Measurements from ENCODE around the gene UXS1.

UXS1 gene

DNA sequence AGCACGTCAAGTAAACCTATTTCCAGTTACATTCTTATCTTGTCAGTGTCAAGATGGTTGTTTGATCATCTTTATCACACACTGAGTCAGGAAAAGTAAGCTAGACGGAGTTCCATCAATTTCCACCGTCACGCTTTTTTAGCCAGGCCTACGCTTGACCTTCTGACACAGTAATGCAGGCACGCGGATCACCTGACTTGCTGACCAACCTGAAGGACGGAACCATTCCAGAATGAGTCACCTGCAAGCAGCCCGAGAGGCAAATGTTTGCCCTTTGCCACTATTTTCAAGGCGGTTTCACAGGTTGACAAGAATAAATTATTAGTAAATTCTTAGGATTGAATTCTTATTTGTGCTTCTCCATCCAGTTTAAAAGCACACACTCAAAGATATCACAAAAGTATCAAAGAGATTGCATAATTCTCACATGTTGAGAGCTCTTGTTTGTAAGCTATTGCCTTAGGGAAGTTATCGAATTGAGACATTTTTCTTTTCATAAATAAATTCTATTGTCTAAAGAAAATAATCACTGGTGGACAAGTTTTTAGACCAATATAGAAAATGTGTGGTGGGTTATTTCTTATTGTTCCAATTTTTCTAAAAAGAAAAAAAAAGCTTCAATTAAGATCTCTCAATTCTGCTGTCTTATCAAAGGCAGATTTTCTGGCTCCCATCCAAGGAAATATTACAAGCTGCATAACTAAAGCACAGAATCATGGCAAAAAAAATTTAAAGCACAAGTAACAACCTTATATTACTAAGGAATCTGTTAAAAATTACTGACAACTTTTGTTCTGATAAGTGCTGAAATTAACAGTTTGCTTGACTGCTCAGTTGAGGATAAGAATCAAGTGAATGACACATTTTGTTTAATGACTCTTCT, 31.9 kb downstream of the UXS1 start:
- no peak overlapping the region for H3K4me3 ChIP-seq (ENCODE audit: low read depth, low read length)
- no peak for DNase-seq (ENCODE audit: low read depth)
- TF ChIP-seq, protein P1, sequence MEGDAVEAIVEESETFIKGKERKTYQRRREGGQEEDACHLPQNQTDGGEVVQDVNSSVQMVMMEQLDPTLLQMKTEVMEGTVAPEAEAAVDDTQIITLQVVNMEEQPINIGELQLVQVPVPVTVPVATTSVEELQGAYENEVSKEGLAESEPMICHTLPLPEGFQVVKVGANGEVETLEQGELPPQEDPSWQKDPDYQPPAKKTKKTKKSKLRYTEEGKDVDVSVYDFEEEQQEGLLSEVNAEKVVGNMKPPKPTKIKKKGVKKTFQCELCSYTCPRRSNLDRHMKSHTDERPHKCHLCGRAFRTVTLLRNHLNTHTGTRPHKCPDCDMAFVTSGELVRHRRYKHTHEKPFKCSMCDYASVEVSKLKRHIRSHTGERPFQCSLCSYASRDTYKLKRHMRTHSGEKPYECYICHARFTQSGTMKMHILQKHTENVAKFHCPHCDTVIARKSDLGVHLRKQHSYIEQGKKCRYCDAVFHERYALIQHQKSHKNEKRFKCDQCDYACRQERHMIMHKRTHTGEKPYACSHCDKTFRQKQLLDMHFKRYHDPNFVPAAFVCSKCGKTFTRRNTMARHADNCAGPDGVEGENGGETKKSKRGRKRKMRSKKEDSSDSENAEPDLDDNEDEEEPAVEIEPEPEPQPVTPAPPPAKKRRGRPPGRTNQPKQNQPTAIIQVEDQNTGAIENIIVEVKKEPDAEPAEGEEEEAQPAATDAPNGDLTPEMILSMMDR (IDR thresholded peaks at IDR 0.05; ENCODE audit: low read depth, low read length, missing control alignments): no peak

DNA sequence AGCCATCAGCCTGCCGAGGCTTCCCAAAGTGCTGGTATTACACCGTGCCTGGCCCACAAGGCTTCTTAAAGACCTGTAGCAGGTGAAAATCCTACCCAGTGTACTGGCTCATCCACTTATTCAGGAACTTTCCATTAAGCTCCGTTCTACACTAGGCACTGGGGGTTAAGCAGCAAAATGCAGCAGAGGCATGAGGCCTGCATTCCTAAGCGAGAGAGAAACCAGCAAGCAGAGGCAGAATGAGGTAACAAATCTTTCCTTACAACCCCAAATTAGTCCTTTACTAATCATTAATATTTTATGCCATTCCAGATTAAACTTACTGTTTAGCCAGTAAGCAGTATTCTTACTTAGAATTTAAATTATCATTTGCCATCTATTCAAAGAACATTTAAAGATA, 32.8 kb downstream of the UXS1 start:
- TF ChIP-seq, protein P1 (IDR thresholded peaks at IDR 0.05; ENCODE audit: low read depth, low read length, missing control alignments): no peak
- H3K4me3 ChIP-seq (ENCODE audit: low read depth, low read length): no peak overlapping the region
- DNase-seq (ENCODE audit: low read depth): no peak

DNA sequence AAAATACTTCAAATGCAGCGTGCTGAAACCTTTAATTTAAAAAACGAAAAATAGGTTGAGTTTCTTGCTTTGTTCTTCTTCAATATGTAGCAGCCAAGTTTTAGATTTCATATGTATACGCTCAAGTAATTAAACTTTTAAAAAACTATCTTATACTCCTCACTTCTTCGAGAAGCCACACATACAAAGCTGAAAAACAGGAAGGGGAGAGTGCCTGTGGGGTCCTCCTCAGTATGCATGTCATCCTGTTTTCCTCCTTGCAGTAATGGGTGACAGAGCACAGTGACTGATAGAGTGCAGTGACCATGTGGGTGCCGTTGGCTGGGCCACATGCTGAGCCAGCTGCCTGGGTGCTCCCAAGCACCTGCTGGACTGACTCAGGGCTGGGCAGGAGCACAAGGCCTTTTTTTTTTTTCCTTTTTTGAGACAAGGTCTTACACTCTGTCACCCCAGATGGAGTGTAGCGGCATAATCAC, 33.3 kb downstream of the UXS1 start:
- TF ChIP-seq, protein P1 (IDR thresholded peaks at IDR 0.05; ENCODE audit: low read depth, low read length, missing control alignments): no peak
- no peak for DNase-seq (ENCODE audit: low read depth)
- no peak overlapping the region for H3K4me3 ChIP-seq (ENCODE audit: low read depth, low read length)

DNA sequence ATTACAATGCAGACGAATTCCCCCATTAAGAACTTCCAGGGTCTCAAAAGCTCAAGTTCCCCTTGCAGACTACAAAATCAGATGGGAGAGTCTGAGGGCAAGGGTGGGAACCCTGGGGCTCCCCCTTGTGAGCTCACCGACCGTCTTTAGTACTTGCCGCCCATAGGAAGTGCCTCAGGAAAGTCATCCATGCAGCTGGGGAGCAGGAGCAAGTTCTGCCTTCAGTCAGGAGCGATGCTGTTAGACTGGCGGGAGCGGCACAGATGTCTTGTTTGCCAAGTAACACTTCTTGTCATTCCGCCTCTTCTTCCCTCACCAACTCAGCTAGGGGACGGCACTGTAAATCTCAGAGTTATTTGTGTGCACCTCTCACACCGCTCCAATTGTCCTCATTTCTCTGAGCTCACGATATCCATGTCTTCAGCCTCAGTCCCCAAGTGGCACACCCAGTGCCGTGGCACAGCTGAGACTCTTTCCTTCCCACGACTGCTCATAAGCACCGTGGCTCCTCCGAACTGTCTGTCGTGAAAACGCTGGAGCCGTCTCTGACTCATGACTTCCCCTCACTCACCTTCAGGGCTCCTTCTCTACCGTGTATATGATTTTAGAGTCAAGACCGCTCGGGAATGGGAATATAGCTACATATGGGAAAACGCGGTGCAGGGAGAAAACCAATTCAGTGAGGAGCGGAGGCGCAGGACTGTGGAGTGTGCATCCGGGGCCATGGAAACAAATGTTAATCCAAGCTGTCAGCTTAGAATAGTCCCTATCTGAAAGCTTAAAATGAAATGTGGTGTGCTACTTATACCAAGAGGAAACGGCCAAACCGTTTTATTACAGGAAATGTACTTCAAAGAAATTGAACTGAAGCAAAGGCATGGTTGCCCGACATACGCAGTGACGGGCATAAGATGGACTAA, 34.0 kb downstream of the UXS1 start:
- DNase-seq (ENCODE audit: low read depth): no peak
- no peak overlapping the region for H3K4me3 ChIP-seq (ENCODE audit: low read depth, low read length)
- TF ChIP-seq, protein P1 (IDR thresholded peaks at IDR 0.05; ENCODE audit: low read depth, low read length, missing control alignments): no peak

DNA sequence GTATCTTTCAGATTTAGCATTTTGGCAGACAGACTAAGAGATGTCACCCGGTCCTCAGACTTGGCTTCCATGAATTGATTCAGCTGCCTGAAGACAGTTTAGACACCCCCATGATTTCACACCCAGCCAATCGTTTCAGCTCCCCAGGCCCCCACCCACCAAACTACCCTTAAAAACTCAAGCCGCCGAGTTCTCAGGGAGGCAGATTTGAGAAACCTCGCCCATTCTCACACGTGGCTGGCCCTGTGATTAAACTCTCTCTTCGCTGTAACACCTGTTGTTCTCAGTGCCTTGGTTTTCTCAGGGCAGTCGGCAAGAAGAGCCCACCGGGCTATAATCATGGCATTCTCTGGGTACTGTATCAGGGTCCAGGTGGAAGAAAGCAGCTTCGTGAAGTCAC, 35.2 kb downstream of the UXS1 start:
- no peak for DNase-seq (ENCODE audit: low read depth)
- no peak overlapping the region for H3K4me3 ChIP-seq (ENCODE audit: low read depth, low read length)
- TF ChIP-seq, protein P1 (IDR thresholded peaks at IDR 0.05; ENCODE audit: low read depth, low read length, missing control alignments): no peak

DNA sequence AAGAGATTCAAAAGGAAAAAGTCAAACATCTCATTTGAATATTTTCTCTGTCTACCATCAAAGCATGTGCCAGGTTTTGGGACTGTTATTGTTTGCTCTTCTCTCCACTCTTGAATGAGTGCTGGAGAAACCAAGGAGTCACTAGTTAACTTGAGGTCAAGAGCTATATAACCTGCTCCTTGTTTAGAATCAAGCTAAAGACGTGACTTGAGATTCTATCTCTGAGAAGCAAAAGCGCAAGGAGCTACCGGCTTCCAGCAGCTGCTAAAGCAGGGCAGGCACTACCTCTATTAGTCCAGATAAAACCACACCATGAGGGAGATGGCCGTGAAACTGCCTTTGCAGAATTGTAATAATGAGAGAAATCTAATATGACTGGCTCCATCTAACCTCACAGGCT, 36.0 kb downstream of the UXS1 start:
- TF ChIP-seq, protein P1 (IDR thresholded peaks at IDR 0.05; ENCODE audit: low read depth, low read length, missing control alignments): no peak
- DNase-seq (ENCODE audit: low read depth): no peak
- H3K4me3 ChIP-seq (ENCODE audit: low read depth, low read length): no peak overlapping the region

Measured in GM12864 (cell line).